Endometrial microvascular endothelial cells (primary cell): ENCODE measurements around the gene SYNM. TPM values are rescaled to one million over a fixed set of nuclear protein-coding genes. Genes with fewer than 3 reads are reported as not detected.

ENCODE experiments used
- in situ Hi-C: cut with HindIII; loops from 2 replicates; pipeline ENCODE4 v1.10.0; 2017; ENCODE audit warnings: low sequenced_read_pairs, low pct_unique_long_range_greater_than_20kb; ENCODE audit errors: inconsistent ontology term
- total RNA-seq: library from RNA; depleted of rRNA; stranded (reverse); fragments of >200 nt; gene quantifications from one replicate; pipeline ENCODE4 v1.2.3, GENCODE V29; 2015; ENCODE audit errors: inconsistent ontology term

Gene SYNM
- total RNA-seq, 1 donor from 2014 or later, result 2.1 TPM

GRCh38 chr15:99172989-99173388 is 68.1 kb downstream of the SYNM start:
- in situ Hi-C loops, result no loop called here

- in situ Hi-C loops, result no loop called here
Measured at GRCh38 chr15:99174567-99175395, 69.9 kb downstream of the SYNM start.

GRCh38 chr15:99176757-99177156 is 71.9 kb downstream of the SYNM start:
- in situ Hi-C loops, result no loop called here

- in situ Hi-C loops, result no loop called here
Measured at GRCh38 chr15:99177679-99178078, 72.8 kb downstream of the SYNM start.

GRCh38 chr15:99180086-99180963 is 75.4 kb downstream of the SYNM start:
- in situ Hi-C loops, result no loop called here

- in situ Hi-C loops, result no loop called here
Measured at GRCh38 chr15:99180964-99181306, 76.1 kb downstream of the SYNM start.

GRCh38 chr15:99181545-99181971 is 76.7 kb downstream of the SYNM start:
- in situ Hi-C loops, result no loop called here

GRCh38 chr15:99182791-99183190 is 77.9 kb downstream of the SYNM start:
- in situ Hi-C loops, result no loop called here

Other genes with a start within 250 kb of the SYNM start
- not detected for gene PGPEP1L, start 97.3 kb upstream of the SYNM start, total RNA-seq
- gene TTC23, start 144.5 kb downstream of the SYNM start, total RNA-seq, result 8.1 TPM
- 20.9 TPM for gene LRRC28, start 146.4 kb downstream of the SYNM start, total RNA-seq